ENCODE results near the gene FYB1.

DNA sequence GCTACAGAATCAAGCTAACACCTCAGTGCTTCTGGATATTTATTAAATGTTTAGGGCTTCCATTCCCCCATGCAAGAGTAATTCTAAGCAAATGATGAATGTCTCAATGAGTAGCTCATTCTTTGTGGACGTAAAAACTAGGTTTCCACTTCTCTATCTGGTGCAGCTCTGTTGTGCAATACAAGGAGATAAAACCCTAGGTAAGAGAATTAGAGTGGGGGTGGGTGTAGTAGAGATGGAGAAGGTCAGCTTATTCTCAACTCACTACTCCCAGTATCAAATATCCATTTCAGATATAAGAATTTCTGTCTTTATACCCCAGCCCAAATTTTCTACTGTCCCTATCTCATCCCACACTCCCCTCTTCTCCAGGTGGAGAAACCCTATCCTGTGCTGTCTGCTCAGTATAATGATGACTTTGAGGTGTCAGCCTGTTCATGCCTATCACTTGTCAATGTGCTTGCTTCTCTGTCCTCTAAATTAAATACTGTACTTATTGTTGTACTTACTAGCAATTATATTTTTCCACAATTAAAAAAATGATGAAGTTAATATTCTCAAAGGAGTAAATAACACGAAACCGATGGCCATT, 4.3 kb upstream of the FYB1 start:
- TF ChIP-seq, protein P1, sequence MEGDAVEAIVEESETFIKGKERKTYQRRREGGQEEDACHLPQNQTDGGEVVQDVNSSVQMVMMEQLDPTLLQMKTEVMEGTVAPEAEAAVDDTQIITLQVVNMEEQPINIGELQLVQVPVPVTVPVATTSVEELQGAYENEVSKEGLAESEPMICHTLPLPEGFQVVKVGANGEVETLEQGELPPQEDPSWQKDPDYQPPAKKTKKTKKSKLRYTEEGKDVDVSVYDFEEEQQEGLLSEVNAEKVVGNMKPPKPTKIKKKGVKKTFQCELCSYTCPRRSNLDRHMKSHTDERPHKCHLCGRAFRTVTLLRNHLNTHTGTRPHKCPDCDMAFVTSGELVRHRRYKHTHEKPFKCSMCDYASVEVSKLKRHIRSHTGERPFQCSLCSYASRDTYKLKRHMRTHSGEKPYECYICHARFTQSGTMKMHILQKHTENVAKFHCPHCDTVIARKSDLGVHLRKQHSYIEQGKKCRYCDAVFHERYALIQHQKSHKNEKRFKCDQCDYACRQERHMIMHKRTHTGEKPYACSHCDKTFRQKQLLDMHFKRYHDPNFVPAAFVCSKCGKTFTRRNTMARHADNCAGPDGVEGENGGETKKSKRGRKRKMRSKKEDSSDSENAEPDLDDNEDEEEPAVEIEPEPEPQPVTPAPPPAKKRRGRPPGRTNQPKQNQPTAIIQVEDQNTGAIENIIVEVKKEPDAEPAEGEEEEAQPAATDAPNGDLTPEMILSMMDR (IDR thresholded peaks at IDR 0.05 in 2 of 3, conservative IDR thresholded peaks at IDR 0.05 in 1 of 3; ENCODE audit: borderline replicate concordance in 1 of 3, insufficient read depth in 1 of 3, low read depth in 2 of 3, low read length in 2 of 3) = no peak
- no peak for TF ChIP-seq MAX (IDR thresholded peaks at IDR 0.05)
- TF ChIP-seq JUND (IDR thresholded peaks at IDR 0.05) = no peak
- TF ChIP-seq EZH2 (IDR thresholded peaks at IDR 0.05) = no peak
- no peak for TF ChIP-seq POLR2A (IDR thresholded peaks at IDR 0.05; ENCODE audit: borderline replicate concordance, extremely low read depth, insufficient read depth, insufficient read length)
- no peak for TF ChIP-seq ZFX (IDR thresholded peaks at IDR 0.05)
- TF ChIP-seq YY1 (IDR thresholded peaks at IDR 0.05; ENCODE audit: extremely low read depth, insufficient replicate concordance, low read depth, low read length) = no peak
- no peak for TF ChIP-seq SIN3A (IDR thresholded peaks at IDR 0.05; ENCODE audit: low read depth)
- TF ChIP-seq SP1 (IDR thresholded peaks at IDR 0.05; ENCODE audit: low read depth) = no peak
- TF ChIP-seq EZH2phosphoT487 (IDR thresholded peaks at IDR 0.05; ENCODE audit: borderline replicate concordance) = no peak
- no peak for TF ChIP-seq ZBTB33 (IDR thresholded peaks at IDR 0.05; ENCODE audit: extremely low read depth, insufficient replicate concordance, low read length)
- TF ChIP-seq ZNF274 (IDR thresholded peaks at IDR 0.05; ENCODE audit: low read depth, low read length) = no peak

All from HCT116 (cell line).